ENCODE measurements around the gene PPP1R12A. TPM values are rescaled to one million over a fixed set of nuclear protein-coding genes. Genes with fewer than 3 reads are reported as not detected.
A peak's percentile ranks its signal among the peaks of the same experiment; 100 is the strongest.

Gene PPP1R12A
- total RNA-seq, 3 donors from 2014 or later: 63.7 to 253 (median 74.3) TPM

GRCh38 chr12:79927772-79928474 is 7.0 kb downstream of the PPP1R12A start:
- no peak for TF ChIP-seq CTCF (IDR thresholded peaks at IDR 0.05)
- ATAC-seq (peak; percentile 66), DNase-seq (peak in 1 of 3 donors; percentile 12)
- H3K9me3 ChIP-seq: no peaks in the 10 kb centered on the region
- intact Hi-C loops (cut with DNase I, micrococcal nuclease): no loop called here
- no peak overlapping the region for H3K4me3 ChIP-seq
- peaks cover 11% of the 10 kb centered on the region for H3K4me1 ChIP-seq (ENCODE audit: low read depth)
- no peaks in the 10 kb centered on the region for H3K36me3 ChIP-seq (ENCODE audit: low read depth)

DNA sequence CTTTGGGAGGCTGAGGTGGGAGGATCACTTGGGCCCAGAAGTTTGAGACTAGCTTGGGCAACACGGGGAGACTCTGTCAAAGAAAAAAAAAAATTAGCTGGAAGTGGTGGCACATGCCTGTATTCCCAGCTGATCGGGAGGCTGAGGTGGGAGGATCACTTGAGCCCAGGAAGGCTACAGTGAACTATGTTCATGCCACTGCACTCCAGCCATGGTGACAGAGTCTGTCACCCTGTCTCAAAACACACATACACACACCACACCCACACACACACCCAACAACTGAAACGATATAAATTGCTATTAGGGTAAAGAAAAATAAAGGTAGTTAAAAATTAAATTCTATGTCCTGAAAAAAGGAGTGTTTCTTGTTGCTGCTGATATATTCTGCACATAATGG is 7.9 kb downstream of the PPP1R12A start:
- intact Hi-C loops (cut with DNase I, micrococcal nuclease): no loop called here
- peak; percentile 75 for ATAC-seq
- H3K36me3 ChIP-seq (ENCODE audit: low read depth): no peaks in the 10 kb centered on the region
- no peak for TF ChIP-seq CTCF (IDR thresholded peaks at IDR 0.05)
- H3K9me3 ChIP-seq: no peaks in the 10 kb centered on the region
- no peak for DNase-seq
- H3K4me3 ChIP-seq: no peak overlapping the region
- H3K4me1 ChIP-seq (ENCODE audit: low read depth): peaks cover 14% of the 10 kb centered on the region

DNA sequence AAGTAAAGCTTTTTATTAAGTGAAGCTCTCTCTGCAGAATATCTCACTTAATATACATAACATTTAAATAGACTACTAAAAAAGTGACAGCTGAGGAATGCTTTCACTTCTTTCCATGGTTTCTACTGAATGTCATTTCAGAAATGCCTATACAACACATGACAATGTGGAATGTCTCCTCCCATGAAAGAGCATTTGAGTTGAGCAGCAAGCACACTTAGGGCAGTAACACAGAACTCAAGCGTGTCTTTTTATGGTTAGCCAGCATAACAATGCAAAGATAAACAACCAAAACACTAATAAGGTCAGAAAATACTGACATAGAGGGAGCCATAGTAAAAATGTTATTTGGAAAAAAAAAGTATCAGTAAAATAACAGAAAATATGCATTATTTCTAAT is 9.4 kb downstream of the PPP1R12A start:
- no peaks in the 10 kb centered on the region for H3K36me3 ChIP-seq (ENCODE audit: low read depth)
- peaks cover 25% of the 10 kb centered on the region for H3K4me1 ChIP-seq (ENCODE audit: low read depth)
- no peak for ATAC-seq
- no peak overlapping the region for H3K4me3 ChIP-seq
- TF ChIP-seq CTCF (IDR thresholded peaks at IDR 0.05): no peak
- intact Hi-C loops (cut with DNase I, micrococcal nuclease): no loop called here
- DNase-seq: no peak
- no peaks in the 10 kb centered on the region for H3K9me3 ChIP-seq

DNA sequence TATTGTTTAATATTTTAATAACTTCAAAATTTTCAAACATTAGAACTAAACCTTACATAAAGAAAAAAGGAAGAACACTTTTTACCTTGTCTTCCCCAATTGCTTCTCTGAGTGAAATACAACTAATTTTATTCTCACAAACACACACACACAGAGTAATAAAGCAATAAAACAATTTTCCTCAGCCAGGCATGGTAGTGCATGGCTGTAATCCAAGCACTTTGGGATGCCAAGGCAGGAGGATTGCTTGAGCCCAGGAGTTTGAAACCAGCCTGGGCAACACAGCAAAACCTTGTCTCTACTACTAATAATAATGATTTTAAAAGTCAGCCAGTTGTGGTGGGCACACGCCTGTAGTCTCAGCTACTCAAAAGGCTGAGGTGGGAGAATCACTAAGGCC is 13.1 kb downstream of the PPP1R12A start:
- ATAC-seq (peak; percentile 88), DNase-seq (peak in 1 of 3 donors; percentile 63)
- H3K4me1 ChIP-seq (ENCODE audit: low read depth): peaks cover 24% of the 10 kb centered on the region
- intact Hi-C loops (cut with DNase I, micrococcal nuclease): no loop called here
- H3K36me3 ChIP-seq (ENCODE audit: low read depth): no peaks in the 10 kb centered on the region
- no peak for TF ChIP-seq CTCF (IDR thresholded peaks at IDR 0.05)
- no peak overlapping the region for H3K4me3 ChIP-seq
- H3K9me3 ChIP-seq: no peaks in the 10 kb centered on the region

GRCh38 chr12:79920421-79921238 is 14.3 kb downstream of the PPP1R12A start:
- no peak for DNase-seq
- no peak overlapping the region for H3K4me3 ChIP-seq
- intact Hi-C loops (cut with DNase I, micrococcal nuclease): no loop called here
- ATAC-seq: no peak
- no peaks in the 10 kb centered on the region for H3K36me3 ChIP-seq (ENCODE audit: low read depth)
- H3K9me3 ChIP-seq: no peaks in the 10 kb centered on the region
- H3K4me1 ChIP-seq (ENCODE audit: low read depth): peaks cover 24% of the 10 kb centered on the region
- no peak for TF ChIP-seq CTCF (IDR thresholded peaks at IDR 0.05)
